ENCODE results near the gene VGLL3.
A peak's percentile ranks its signal among the peaks of the same experiment; 100 is the strongest.

DNA sequence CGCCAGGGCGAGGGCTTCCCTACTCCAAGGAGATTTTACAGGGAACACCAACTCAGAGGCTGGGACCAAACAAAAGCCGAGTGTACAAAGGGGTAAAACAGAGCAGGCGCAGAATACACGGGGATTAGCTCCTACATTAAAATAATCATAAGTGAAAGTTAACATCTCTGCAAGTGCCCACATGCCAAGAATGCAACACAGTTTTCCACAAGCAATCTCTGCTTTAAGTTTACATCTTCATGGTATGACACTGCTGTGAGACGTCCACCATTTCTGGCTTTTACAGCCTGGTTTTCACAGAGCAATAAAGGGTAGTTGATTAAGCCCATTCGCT lies 500 bp upstream of the VGLL3 start:
- TF ChIP-seq, protein P1, sequence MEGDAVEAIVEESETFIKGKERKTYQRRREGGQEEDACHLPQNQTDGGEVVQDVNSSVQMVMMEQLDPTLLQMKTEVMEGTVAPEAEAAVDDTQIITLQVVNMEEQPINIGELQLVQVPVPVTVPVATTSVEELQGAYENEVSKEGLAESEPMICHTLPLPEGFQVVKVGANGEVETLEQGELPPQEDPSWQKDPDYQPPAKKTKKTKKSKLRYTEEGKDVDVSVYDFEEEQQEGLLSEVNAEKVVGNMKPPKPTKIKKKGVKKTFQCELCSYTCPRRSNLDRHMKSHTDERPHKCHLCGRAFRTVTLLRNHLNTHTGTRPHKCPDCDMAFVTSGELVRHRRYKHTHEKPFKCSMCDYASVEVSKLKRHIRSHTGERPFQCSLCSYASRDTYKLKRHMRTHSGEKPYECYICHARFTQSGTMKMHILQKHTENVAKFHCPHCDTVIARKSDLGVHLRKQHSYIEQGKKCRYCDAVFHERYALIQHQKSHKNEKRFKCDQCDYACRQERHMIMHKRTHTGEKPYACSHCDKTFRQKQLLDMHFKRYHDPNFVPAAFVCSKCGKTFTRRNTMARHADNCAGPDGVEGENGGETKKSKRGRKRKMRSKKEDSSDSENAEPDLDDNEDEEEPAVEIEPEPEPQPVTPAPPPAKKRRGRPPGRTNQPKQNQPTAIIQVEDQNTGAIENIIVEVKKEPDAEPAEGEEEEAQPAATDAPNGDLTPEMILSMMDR (IDR thresholded peaks at IDR 0.05), result no peak
- TF ChIP-seq POLR2AphosphoS5 (IDR thresholded peaks at IDR 0.05; ENCODE audit: insufficient read depth in 1 of 2, low read depth in 1 of 2), result peak in 1 of 2 donors; percentile 43

Data from vagina (tissue), 2 donors.